Measurements from ENCODE around the gene DIS3L.

The DIS3L gene

GRCh38 chr15:66290007-66290406, 3.4 kb upstream of the DIS3L start:
- no peak for DNase-seq (ENCODE audit: low read depth)
- TF ChIP-seq CTCF (IDR thresholded peaks at IDR 0.05; ENCODE audit: insufficient read depth, low read depth, low read length, missing control alignments): no peak
- H3K4me3 ChIP-seq (ENCODE audit: low read depth, low read length): no peak overlapping the region

GRCh38 chr15:66290518-66290917, 2.9 kb upstream of the DIS3L start:
- H3K4me3 ChIP-seq (ENCODE audit: low read depth, low read length): no peak overlapping the region
- no peak for TF ChIP-seq CTCF (IDR thresholded peaks at IDR 0.05; ENCODE audit: insufficient read depth, low read depth, low read length, missing control alignments)
- peak; percentile 21 for DNase-seq (ENCODE audit: low read depth)

- H3K4me3 ChIP-seq (ENCODE audit: low read depth, low read length): no peak overlapping the region
- DNase-seq (ENCODE audit: low read depth): peak; percentile 2
Measured at GRCh38 chr15:66291816-66292570, 1.4 kb upstream of the DIS3L start.

GRCh38 chr15:66292571-66293418, 573 bp upstream of the DIS3L start:
- no peak for DNase-seq (ENCODE audit: low read depth)
- TF ChIP-seq CTCF (IDR thresholded peaks at IDR 0.05; ENCODE audit: insufficient read depth, low read depth, low read length, missing control alignments): no peak
- peak overlapping the region; percentile 69 for H3K4me3 ChIP-seq (ENCODE audit: low read depth, low read length)

More at GRCh38 chr15:66291816-66292570, 1.4 kb upstream of the DIS3L start:
- no peak for TF ChIP-seq CTCF (IDR thresholded peaks at IDR 0.05; ENCODE audit: insufficient read depth, low read depth, low read length, missing control alignments)

- DNase-seq (ENCODE audit: low read depth): peak; percentile 58
- peak overlapping the region; percentile 69 for H3K4me3 ChIP-seq (ENCODE audit: low read depth, low read length)
- TF ChIP-seq CTCF (IDR thresholded peaks at IDR 0.05; ENCODE audit: insufficient read depth, low read depth, low read length, missing control alignments): no peak
Measured at GRCh38 chr15:66294157-66294931, 976 bp downstream of the DIS3L start.

GRCh38 chr15:66294932-66295235, 1.5 kb downstream of the DIS3L start:
- TF ChIP-seq CTCF (IDR thresholded peaks at IDR 0.05; ENCODE audit: insufficient read depth, low read depth, low read length, missing control alignments): no peak
- peak overlapping the region; percentile 69 for H3K4me3 ChIP-seq (ENCODE audit: low read depth, low read length)
- no peak for DNase-seq (ENCODE audit: low read depth)
